Epidermal melanocyte (primary cell): ENCODE results near the gene ING5.
"Not testable (repeated sequence)": the region's sequence is repeated elsewhere in the genome, so short reads cannot be mapped to it uniquely, and the experiment has no call there.

Experiments used
- DNase-seq: peaks from one replicate; pipeline ENCODE4 v3.0.0; 2011; ENCODE audit warnings: low spot score; ENCODE audit not compliant: insufficient read length

Gene ING5

GRCh38 chr2:241739177-241739576, 37.3 kb downstream of the ING5 start:
- no peak for DNase-seq

GRCh38 chr2:241739651-241740050, 37.8 kb downstream of the ING5 start:
- DNase-seq = no peak

GRCh38 chr2:241741016-241741415, 39.2 kb downstream of the ING5 start:
- DNase-seq = no peak

- no peak for DNase-seq
These were observed 40.6 kb downstream of the ING5 start for GRCh38 chr2:241742320-241742939.

- DNase-seq = not testable (repeated sequence)
These were observed 41.2 kb downstream of the ING5 start for GRCh38 chr2:241743008-241743407.

- DNase-seq = no peak
These were observed 41.8 kb downstream of the ING5 start for GRCh38 chr2:241743620-241744019.

GRCh38 chr2:241744028-241744754, 42.4 kb downstream of the ING5 start:
- no peak for DNase-seq

- DNase-seq = no peak
These were observed 43.4 kb downstream of the ING5 start for GRCh38 chr2:241745276-241745675.

GRCh38 chr2:241746084-241746483, 44.2 kb downstream of the ING5 start:
- DNase-seq = no peak

- no peak for DNase-seq
These were observed 46.8 kb downstream of the ING5 start for GRCh38 chr2:241748468-241749256.

GRCh38 chr2:241750076-241750840, 48.4 kb downstream of the ING5 start:
- DNase-seq = no peak

GRCh38 chr2:241751152-241751551, 49.3 kb downstream of the ING5 start:
- no peak for DNase-seq

- DNase-seq = no peak
These were observed 49.9 kb downstream of the ING5 start for GRCh38 chr2:241751776-241752175.

GRCh38 chr2:241752253-241752652, 50.4 kb downstream of the ING5 start:
- DNase-seq = no peak

- DNase-seq = no peak
These were observed 50.9 kb downstream of the ING5 start for GRCh38 chr2:241752689-241753276.

GRCh38 chr2:241753493-241753892, 51.7 kb downstream of the ING5 start:
- no peak for DNase-seq

- DNase-seq = no peak
These were observed 52.2 kb downstream of the ING5 start for GRCh38 chr2:241754042-241754441.

GRCh38 chr2:241755166-241755565, 53.3 kb downstream of the ING5 start:
- no peak for DNase-seq

GRCh38 chr2:241755777-241756176, 53.9 kb downstream of the ING5 start:
- DNase-seq = no peak

- DNase-seq = no peak
These were observed 57.4 kb downstream of the ING5 start for GRCh38 chr2:241759067-241759807.
